Measurements from ENCODE around the gene GLTPD2.

GLTPD2 gene

GRCh38 chr17:4788807-4789700 lies at the start of gene GLTPD2:
Gene GLTPD2 (plus strand): TSS chr17:4788964. CDS start chr17:4789012, 48 bp downstream.
- no peak for FAIRE-seq

DNA sequence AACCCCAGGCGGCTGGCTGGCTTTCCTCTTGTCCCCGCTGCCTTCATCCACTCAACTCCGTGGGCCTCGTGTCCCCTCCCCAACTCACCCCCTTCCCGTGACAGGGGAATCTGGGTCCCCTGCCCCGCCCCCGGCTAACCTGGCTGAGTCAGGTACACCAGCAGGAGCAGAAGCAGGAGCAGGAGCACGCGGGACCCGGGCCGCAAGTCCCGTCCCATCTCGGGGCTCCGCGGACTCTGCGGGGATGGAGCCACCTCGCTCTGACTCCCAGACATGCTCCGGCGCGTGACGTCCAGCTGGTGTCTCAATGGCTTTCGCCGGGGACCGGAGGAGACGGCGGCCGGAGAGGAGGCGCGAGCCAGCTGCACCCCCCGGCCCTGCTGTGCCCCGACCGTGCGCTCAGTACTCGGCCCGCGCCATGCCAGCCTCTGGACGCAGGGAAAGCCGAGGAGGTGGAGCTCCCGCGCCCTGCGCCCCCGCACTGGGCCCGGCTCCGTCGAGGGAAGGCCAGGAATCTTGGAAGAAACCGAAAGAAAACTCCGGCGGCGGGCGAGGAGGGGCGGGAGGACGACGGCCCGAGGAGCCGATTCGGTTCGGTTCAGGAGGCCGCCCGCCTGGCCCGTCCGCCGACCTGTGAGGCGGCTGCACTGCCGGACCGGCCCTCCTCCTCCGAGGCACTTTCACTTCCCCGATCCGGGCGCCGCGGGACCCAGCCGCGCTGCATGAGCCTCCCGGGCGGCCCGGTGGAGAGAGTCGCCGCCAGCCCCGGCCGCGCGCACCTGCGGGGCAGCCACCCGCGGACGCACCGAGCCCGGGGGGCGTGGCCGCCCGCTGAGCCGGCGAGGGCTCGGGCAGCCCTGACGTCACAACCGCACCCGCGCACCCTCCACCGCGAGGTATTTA lies 49.4 kb upstream of the GLTPD2 start, which contains the start of the genes CXCL16 and ZMYND15:
CXCL16 (minus strand) TSS at position 807 of the 903 bp plus-strand sequence; CDS start at position 218, 589 bp downstream.
ZMYND15 (plus strand) TSS at position 712 of the 903 bp plus-strand sequence. CDS start 716 bp downstream, outside the sequence.
- no peak for FAIRE-seq

DNA sequence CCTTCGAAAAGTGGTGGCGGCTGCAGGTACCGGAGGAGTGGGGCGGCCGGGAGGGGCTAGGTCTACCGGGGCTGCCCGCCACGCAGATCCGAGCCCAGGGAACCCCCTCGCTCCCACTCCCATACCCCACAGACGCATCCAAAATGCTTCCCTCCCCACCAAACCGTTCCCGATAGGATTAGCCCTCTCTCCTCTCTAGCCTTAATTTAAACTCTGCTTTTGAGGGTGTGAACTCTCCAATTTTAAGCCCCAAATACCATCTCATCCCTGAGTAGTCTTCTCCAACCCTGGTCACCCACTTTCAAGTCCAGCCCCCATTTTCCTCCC lies 48.8 kb upstream of the GLTPD2 start:
- FAIRE-seq = no peak

DNA sequence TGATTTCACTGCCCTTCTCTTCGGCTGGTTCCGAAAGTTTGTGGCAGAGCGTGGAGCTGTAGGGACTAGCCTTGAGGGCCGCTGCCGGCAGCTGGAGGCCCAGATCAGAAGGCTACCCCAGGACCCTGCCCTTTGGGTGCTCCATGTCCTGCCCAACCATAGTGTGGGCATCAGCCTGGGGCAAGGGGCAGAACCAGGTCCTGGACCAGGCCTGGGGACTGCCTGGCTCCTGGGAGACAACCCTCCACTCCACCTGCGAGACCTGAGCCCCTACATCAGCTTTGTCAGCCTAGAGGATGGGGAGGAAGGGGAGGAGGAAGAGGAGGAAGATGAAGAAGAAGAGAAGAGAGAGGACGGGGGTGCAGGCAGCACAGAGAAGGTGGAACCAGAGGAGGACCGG lies 48.2 kb upstream of the GLTPD2 start:
- no peak for FAIRE-seq

- FAIRE-seq = no peak
These were observed 47.2 kb upstream of the GLTPD2 start for GRCh38 chr17:4741544-4741943.

DNA sequence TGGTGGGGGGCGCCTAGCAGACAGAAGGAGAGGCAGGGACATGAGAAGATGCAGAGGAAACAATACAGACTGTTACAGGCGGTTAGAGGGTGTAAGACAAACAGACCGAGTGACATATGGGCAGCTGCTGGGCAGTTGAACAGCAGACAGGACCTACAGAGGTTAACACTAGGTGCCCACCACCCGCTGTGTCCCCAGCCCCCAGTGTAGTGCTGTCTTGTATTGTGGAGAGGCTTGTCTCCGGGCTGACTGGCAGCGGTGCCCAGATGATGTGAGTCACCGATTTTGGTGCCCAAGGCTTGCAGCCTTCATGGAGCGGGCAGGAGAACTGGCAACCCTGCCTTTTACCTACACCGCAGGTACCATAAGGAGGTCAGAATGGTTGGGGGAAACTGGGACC lies 46.6 kb upstream of the GLTPD2 start:
- no peak for FAIRE-seq

DNA sequence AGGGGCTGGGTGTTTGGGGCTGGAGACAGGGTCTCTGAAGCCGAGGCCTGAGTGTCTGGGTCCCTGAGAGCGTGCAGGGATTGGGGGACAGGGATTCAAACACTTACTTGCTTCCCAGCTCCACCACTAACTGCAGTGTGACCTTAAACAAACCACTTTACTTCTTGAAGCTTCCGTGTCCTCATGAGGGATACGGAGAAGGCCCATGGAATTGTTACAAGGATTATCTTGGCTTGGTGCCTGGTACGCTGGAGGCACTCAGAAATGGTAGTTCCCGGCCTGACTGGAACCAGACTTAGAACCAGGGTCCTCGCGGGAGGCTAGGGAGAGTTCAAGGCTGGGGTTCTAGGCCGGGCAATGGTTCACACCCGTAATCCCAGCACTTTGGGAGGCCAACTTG lies 46.1 kb upstream of the GLTPD2 start:
- no peak for FAIRE-seq

- FAIRE-seq = no peak
These were observed 45.5 kb upstream of the GLTPD2 start for GRCh38 chr17:4743216-4743615.

DNA sequence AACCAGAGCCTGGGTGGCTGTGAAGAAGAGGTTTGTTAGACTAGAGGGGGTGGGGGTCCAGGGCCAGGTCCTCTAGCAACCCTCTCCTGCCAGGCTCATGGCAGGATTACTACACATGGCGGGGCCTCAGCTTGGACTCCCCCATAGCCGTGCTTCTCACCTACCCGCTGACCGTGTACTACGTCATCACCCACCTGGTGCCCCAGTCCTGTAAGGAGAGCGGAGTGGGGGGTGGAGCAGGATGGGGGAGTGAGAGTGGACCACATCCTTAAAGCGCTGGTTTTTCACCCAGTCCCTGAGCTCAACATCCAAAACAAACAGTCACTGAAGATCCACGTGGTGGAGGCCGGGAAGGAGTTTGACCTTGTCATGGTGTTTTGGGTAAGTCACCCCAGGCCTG lies 44.9 kb upstream of the GLTPD2 start:
- FAIRE-seq = no peak

DNA sequence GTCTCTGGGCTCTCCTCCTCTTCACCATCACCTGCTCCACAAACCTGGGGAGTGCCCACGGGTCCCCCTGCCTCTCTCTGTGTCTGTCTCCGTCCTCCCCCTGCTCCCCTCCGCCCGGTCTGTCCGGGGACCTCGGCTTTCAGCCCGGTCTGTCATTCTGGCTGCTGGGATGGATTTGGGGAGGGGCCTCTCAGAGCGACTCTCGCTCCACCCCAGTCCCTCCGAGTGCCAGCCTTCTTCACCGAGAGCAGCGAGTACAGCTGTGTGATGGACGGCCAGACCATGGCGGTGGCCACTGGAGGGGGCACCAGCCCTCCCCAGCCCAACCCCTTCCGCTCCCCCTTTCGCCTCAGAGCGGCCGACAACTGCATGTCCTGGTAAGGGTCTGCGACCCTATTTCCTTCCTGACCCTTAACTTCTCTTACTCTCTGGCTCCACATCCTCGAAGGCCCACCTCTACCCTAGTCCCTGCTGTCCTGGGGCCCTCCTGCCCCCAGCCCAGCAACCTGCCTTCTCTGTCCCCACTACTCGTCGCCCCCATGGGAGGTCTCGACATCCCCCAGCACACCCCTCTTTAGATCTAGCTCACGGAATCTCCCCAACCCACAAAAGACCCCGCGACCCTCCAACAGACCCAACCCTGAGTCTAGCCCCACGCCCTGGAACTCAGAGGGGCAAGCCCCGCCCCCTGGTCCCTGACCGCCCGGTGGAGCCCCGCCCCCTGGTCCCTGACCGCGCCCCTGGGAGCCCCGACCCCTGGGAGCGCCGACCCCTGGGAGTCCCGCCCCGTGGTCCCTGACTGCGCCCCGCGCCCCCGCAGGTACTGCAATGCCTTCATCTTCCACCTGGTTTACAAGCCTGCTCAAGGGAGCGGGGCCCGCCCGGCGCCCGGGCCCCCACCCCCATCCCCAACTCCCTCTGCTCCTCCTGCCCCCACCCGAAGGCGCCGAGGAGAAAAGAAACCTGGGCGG lies 43.5 kb upstream of the GLTPD2 start:
- no peak for FAIRE-seq

- no peak for FAIRE-seq
These were observed 40.9 kb upstream of the GLTPD2 start for GRCh38 chr17:4747847-4748246.

- FAIRE-seq = no peak
These were observed 40.1 kb upstream of the GLTPD2 start for GRCh38 chr17:4748686-4749085.

DNA sequence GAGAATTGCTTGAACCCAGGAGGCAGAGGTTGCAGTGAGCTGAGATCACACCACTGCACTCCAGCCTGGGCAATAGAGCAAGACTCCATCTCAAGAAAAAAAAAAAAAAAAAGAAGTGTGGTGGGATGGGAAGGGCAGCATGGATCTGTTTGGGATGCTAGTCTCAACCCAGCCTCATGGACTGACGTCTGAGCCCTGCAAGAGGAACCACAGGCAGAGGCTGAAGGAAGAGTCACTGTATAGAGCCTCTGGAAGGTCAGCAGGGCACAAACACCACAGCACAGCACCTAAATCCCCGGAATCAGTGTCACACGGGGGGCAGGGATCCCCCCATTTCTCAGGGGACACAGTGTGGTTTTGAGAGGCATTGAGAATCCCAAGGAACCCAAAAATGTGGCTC lies 38.2 kb upstream of the GLTPD2 start:
- no peak for FAIRE-seq

DNA sequence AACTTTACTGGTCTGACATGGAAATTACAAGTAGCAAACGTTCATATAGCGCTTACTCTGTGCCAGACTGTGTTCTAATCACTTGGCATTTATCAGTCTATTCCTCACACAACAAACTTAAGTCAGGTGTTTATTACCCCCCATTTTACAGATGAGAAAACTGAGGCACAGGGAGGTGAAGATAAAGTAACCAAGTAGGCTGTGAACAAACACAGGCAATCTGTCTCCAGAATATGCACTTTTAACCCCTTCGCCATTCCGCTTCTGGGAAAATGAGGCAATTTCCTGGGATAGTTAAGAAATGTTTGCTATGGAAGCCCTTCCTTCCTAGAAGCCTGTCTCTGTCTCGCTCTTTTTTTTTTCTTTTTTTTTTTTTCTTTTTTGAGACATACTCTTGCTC lies 36.8 kb upstream of the GLTPD2 start:
- no peak for FAIRE-seq

DNA sequence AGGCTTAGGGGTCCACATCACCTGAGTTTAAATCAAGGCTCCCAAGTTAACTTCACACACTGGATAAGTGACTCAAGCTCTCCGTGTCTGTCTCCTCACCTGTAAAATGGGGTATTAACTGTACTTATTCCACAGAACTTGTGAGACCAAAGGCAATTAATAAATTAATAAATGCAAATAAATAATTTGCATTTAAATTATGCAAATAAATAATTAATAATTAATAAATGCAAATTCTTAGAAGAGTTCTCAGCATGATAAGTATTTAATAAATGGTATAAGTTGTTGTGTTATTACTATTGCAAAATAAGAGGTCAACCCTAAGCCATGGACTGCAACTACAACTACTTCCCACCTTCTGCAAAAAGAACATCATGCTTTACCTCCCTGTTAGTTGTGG lies 35.4 kb upstream of the GLTPD2 start:
- FAIRE-seq = no peak

DNA sequence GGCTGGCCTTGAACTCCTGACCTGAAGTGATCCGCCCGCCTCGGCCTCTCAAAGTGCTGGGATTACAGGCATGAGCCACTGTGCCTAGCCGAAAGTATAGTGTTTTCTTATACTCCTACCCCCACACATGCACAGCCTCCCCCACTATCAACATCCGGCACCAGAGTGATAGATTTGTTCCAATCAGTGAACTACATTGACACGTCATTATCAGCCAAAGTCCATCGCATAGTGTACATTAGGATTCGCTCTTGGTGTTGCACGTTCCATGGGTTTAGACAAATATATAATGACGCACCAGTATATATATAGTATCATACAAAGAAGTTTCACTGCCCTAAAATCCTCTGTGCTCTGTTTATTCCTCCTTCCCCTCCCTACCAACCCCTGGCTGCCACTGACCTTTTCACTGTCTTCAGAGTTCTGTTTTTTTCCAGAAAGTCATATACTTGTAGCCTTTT lies 29.0 kb upstream of the GLTPD2 start:
- FAIRE-seq = no peak

GRCh38 chr17:4764595-4764994 lies 24.2 kb upstream of the GLTPD2 start:
- no peak for FAIRE-seq

GRCh38 chr17:4766201-4766600 lies 22.6 kb upstream of the GLTPD2 start:
- no peak for FAIRE-seq

DNA sequence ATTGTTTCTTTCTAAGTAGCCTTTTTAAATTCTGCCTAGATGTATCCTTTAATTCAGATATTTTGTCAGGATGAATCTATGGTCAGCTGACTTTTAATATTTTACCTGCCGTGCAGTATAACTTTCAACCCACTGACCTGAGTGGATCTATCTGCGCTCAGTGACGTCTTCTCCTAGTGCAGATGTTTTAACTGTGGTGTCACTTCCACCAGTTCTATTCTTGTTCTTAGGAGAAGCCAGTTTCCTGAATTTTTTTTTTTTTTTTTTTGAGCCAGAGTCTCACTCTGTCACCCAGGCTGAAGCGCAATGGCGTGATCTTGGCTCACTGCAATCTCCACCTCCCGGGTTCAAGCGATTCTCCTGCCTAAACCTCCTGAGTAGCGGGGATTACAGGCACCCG lies 22.0 kb upstream of the GLTPD2 start:
- no peak for FAIRE-seq

- FAIRE-seq = no peak
These were observed 20.5 kb upstream of the GLTPD2 start for GRCh38 chr17:4768298-4768697.

- FAIRE-seq = no peak
These were observed 19.1 kb upstream of the GLTPD2 start for GRCh38 chr17:4769628-4770027.

DNA sequence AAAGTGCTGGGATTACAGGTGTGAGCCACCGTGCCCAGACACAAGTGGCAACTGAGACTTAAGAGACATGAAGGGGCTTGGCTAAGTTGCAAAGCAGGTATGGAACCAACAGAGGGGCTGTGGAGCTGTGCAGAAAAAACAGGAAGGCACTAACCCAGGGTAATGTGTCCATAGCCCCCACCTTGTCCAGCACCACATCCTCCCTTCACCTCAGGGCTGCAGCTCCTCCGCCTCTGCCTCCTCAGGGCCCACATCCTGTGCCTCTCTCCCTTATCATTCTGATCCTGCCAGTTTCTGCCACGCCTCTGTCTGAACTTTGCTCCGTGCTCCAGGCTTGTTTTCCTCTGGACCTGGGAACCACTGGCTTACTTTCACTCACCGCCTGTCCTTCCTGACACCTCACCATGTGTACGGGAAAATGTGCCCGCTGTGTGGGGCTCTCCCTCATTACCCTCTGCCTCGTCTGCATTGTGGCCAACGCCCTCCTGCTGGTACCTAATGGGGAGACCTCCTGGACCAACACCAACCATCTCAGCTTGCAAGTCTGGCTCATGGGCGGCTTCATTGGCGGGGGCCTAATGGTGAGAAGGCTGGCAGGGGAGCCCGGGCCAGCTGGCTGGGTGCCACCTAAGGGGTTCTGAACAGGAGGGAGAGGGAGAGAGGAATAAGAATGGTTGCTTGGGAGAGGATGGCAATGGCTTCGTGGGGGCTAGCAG lies 17.1 kb upstream of the GLTPD2 start, which contains the start of gene TM4SF5:
TM4SF5 (plus strand) TSS at position 368 of the 716 bp plus-strand sequence; CDS start at position 405, 37 bp downstream.
- no peak for FAIRE-seq
